IMR-90 (cell line): Measurements from ENCODE around the gene XCR1.

Experiments used
- CTCF ChIP-seq: conservative IDR thresholded peaks from 2 replicates; pipeline ENCODE4 v1.5.1; 2012; ENCODE audit warnings: mild to moderate bottlenecking, low read depth, low read length, improper control_type of control experiment
- MAZ ChIP-seq: IDR thresholded peaks from 2 replicates; pipeline ENCODE4 v1.6.1; 2012; ENCODE audit warnings: low read depth, mild to moderate bottlenecking, low read length, improper control_type of control experiment, moderate library complexity, borderline replicate concordance
- MXI1 ChIP-seq: IDR thresholded peaks from 2 replicates; pipeline ENCODE4 v1.6.1; 2012; ENCODE audit warnings: low read depth, mild to moderate bottlenecking, low read length, moderate library complexity, borderline replicate concordance
- POLR2A ChIP-seq: IDR thresholded peaks from 2 replicates; pipeline ENCODE4 v1.6.1; 2012; ENCODE audit warnings: mild to moderate bottlenecking, low read depth, low read length
- RCOR1 ChIP-seq: IDR thresholded peaks from 2 replicates; pipeline ENCODE4 v1.6.1; 2012; ENCODE audit warnings: mild to moderate bottlenecking, low read length, improper control_type of control experiment; ENCODE audit not compliant: insufficient replicate concordance
- SMC3 ChIP-seq: fragments of 150-350 bp; IDR thresholded peaks from 2 replicates; pipeline ENCODE4 v1.6.1; 2016; ENCODE audit warnings: low read depth, mild to moderate bottlenecking, antibody characterized with exemption, low read length, moderate library complexity

DNA sequence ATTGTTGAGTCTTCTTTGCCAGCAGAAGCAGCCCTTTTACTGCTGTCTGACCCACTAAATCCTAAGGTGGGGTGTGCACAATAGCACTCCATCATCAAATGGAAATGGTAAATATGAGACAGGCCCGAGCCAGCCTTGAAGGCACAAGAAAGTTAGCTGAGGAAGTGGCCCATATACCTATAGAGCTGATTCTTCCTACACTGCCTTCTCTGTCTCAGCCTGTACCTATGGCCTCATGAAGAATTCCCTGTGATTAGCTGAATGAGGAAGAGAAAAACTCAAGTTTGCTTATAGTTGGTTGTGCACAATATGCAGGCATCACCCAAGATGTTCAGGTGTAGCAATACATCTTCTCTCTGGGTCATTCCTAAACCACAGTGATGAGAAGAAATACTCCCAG lies 31.7 kb upstream of the XCR1 start:
- TF ChIP-seq POLR2A (no peak), CTCF (no peak), RCOR1 (no peak), MXI1 (no peak), SMC3 (no peak), MAZ (no peak)
